ENCODE measurements around the gene FLACC1. TPM values are rescaled to one million over a fixed set of nuclear protein-coding genes. Genes with fewer than 3 reads are reported as not detected.

Gene FLACC1
- polyA plus RNA-seq, 1 donor (not counting 4 experiments of a cell fraction or from before 2014, with no cell fraction given): 0.43 TPM

- Histone ChIP-seq H3K9me3 (ENCODE audit: control insufficient read depth, low read depth, low read length) (no peaks in the 10 kb centered on the region), H4K20me1 (ENCODE audit: control insufficient read depth, extremely low read depth, insufficient read depth, low read length) (no peaks in the 10 kb centered on the region), H3K79me2 (ENCODE audit: control insufficient read depth, insufficient read depth, low read length) (no peaks in the 10 kb centered on the region), H3K4me2 (ENCODE audit: control insufficient read depth, extremely low read depth, insufficient read depth, low read depth, low read length) (no peak overlapping the region), H3K9me1 (ENCODE audit: control insufficient read depth, extremely low read depth, insufficient read depth, low read length) (no peaks in the 10 kb centered on the region), H3K27ac (ENCODE audit: control insufficient read depth, insufficient read depth, low read length) (no peak overlapping the region), H3K27me3 (ENCODE audit: control insufficient read depth, extremely low read depth, insufficient read depth, low read length) (no peaks in the 10 kb centered on the region), H3K4me3 (ENCODE audit: control insufficient read depth in 2 of 3, extremely low read depth in 1 of 3, insufficient read depth in 2 of 3, low read depth in 1 of 3, low read length in 3 of 3) (no peak overlapping the region), H2AFZ (ENCODE audit: control insufficient read depth, low read length) (no peak overlapping the region), H3K4me1 (ENCODE audit: control insufficient read depth, extremely low read depth, insufficient read depth, low read length) (no peaks in the 10 kb centered on the region), H3K9ac (ENCODE audit: control insufficient read depth, extremely low read depth, insufficient read depth, low read length) (no peak overlapping the region), H3K36me3 (ENCODE audit: control insufficient read depth in 2 of 2, extremely low read depth in 1 of 2, insufficient read depth in 2 of 2, low read length in 2 of 2) (peaks cover 6 to 14% of the 10 kb centered on the region in 2 experiments)
- DNase-seq (ENCODE audit: low read depth, low spot score) (no peak), FAIRE-seq (no peak)
- TF ChIP-seq CTCF (optimal IDR thresholded peaks at IDR 0.05 in 1 of 3, IDR thresholded peaks at IDR 0.05 in 1 of 3, conservative IDR thresholded peaks at IDR 0.05 in 1 of 3; ENCODE audit: extremely low read depth in 1 of 3, insufficient read depth in 2 of 3, low read length in 3 of 3) (no peak), EZH2 (IDR thresholded peaks at IDR 0.05; ENCODE audit: low read length) (no peak)
- dilution Hi-C loops (cut with MboI; ENCODE audit: extremely low pct_ligation_motif_present, low sequenced_read_pairs): no loop called here
These were observed 82.1 kb downstream of the FLACC1 start for GRCh38 chr2:201275069-201275468.

- H3K9me1 ChIP-seq (ENCODE audit: control insufficient read depth, extremely low read depth, insufficient read depth, low read length): no peaks in the 10 kb centered on the region
- H3K4me3 ChIP-seq (ENCODE audit: control insufficient read depth in 2 of 3, extremely low read depth in 1 of 3, insufficient read depth in 2 of 3, low read depth in 1 of 3, low read length in 3 of 3): no peak overlapping the region
- no peaks in the 10 kb centered on the region for H3K79me2 ChIP-seq (ENCODE audit: control insufficient read depth, insufficient read depth, low read length)
- DNase-seq (ENCODE audit: low read depth, low spot score) (no peak), FAIRE-seq (no peak)
- dilution Hi-C loops (cut with MboI; ENCODE audit: extremely low pct_ligation_motif_present, low sequenced_read_pairs): no loop called here
- no peak for TF ChIP-seq EZH2 (IDR thresholded peaks at IDR 0.05; ENCODE audit: low read length)
- no peak for TF ChIP-seq CTCF (optimal IDR thresholded peaks at IDR 0.05 in 1 of 3, IDR thresholded peaks at IDR 0.05 in 1 of 3, conservative IDR thresholded peaks at IDR 0.05 in 1 of 3; ENCODE audit: extremely low read depth in 1 of 3, insufficient read depth in 2 of 3, low read length in 3 of 3)
- peaks cover 14 to 17% of the 10 kb centered on the region in 2 experiments for H3K36me3 ChIP-seq (ENCODE audit: control insufficient read depth in 2 of 2, extremely low read depth in 1 of 2, insufficient read depth in 2 of 2, low read length in 2 of 2)
- H3K4me2 ChIP-seq (ENCODE audit: control insufficient read depth, extremely low read depth, insufficient read depth, low read depth, low read length): no peak overlapping the region
- no peaks in the 10 kb centered on the region for H4K20me1 ChIP-seq (ENCODE audit: control insufficient read depth, extremely low read depth, insufficient read depth, low read length)
- H3K9ac ChIP-seq (ENCODE audit: control insufficient read depth, extremely low read depth, insufficient read depth, low read length): no peak overlapping the region
- no peak overlapping the region for H2AFZ ChIP-seq (ENCODE audit: control insufficient read depth, low read length)
- H3K9me3 ChIP-seq (ENCODE audit: control insufficient read depth, low read depth, low read length): no peaks in the 10 kb centered on the region
- no peak overlapping the region for H3K27ac ChIP-seq (ENCODE audit: control insufficient read depth, insufficient read depth, low read length)
- H3K27me3 ChIP-seq (ENCODE audit: control insufficient read depth, extremely low read depth, insufficient read depth, low read length): no peaks in the 10 kb centered on the region
- no peaks in the 10 kb centered on the region for H3K4me1 ChIP-seq (ENCODE audit: control insufficient read depth, extremely low read depth, insufficient read depth, low read length)
These were observed 83.7 kb downstream of the FLACC1 start for GRCh38 chr2:201273330-201273983.

Data from keratinocyte (primary cell).